DND-41 (cell line): ENCODE data around the gene DYSF.

Source experiments
- ATAC-seq: fragments of 200-7000 bp; cut with Tn5 transposase; 3 replicates; pipeline ENCODE4 v1.9.1; 2021; ENCODE audit warnings: low read depth; ENCODE audit not compliant: insufficient read depth
- DNase-seq: peaks from one replicate; pipeline ENCODE4 v3.0.0-alpha.2; 2020
- H2AFZ ChIP-seq: 2 replicates; pipeline ENCODE4 v1.6.0; 2012; ENCODE audit warnings: low read depth, low read length
- H3K27ac ChIP-seq: 2 replicates; pipeline ENCODE4 v1.5.1; 2012; ENCODE audit warnings: low read length, inconsistent platforms
- H3K27me3 ChIP-seq: fragments of 200-600 bp; sonication (generic); 2 replicates; pipeline ENCODE4 v1.6.0; 2012; ENCODE audit warnings: low read length, mild to moderate bottlenecking, inconsistent platforms; ENCODE audit not compliant: insufficient read depth, poor library complexity
- H3K36me3 ChIP-seq: 2 replicates; pipeline ENCODE4 v1.5.1; 2012; ENCODE audit warnings: low read length, inconsistent platforms; ENCODE audit not compliant: insufficient read depth
- H3K4me1 ChIP-seq: 2 replicates; pipeline ENCODE4 v1.5.1; 2012; ENCODE audit warnings: mild to moderate bottlenecking, low read length; ENCODE audit not compliant: insufficient read depth
- H3K4me2 ChIP-seq: 2 replicates; pipeline ENCODE4 v1.6.0; 2012; ENCODE audit warnings: mild to moderate bottlenecking, moderate library complexity, low read length, inconsistent platforms; ENCODE audit not compliant: insufficient read depth
- H3K4me3 ChIP-seq, 2 experiments: fragments of 200-600 bp in 1 of 2; shearing (Covaris generic) in 1 of 2; 2 replicates each; pipeline ENCODE4 v1.5.1; 2012 to 2016; ENCODE audit warnings: inconsistent platforms in 2 of 2, low read length in 2 of 2, mild to moderate bottlenecking in 2 of 2, low read depth in 1 of 2, moderate library complexity in 1 of 2
- H3K79me2 ChIP-seq: 2 replicates; pipeline ENCODE4 v1.6.0; 2012; ENCODE audit warnings: low read length, inconsistent platforms; ENCODE audit not compliant: insufficient read depth
- H3K9ac ChIP-seq: 2 replicates; pipeline ENCODE4 v1.6.0; 2012; ENCODE audit warnings: low read depth, mild to moderate bottlenecking, inconsistent platforms, low read length, moderate library complexity
- H3K9me3 ChIP-seq: 2 replicates; pipeline ENCODE4 v1.5.1; 2012; ENCODE audit warnings: low read length, moderate library complexity, mild to moderate bottlenecking, inconsistent platforms; ENCODE audit not compliant: insufficient read depth, severe bottlenecking
- H4K20me1 ChIP-seq: 2 replicates; pipeline ENCODE4 v1.6.0; 2012; ENCODE audit warnings: low read length; ENCODE audit not compliant: insufficient read depth
- CTCF ChIP-seq: IDR thresholded peaks from 2 replicates; pipeline ENCODE4 v1.5.1; 2012; ENCODE audit warnings: borderline replicate concordance, low read length, moderate library complexity, mild to moderate bottlenecking; ENCODE audit not compliant: poor library complexity, severe bottlenecking; ENCODE audit errors: extremely low read depth
- EZH2 ChIP-seq: IDR thresholded peaks from 3 replicates; pipeline ENCODE4 v1.6.1; 2012; ENCODE audit warnings: borderline replicate concordance, low read depth, mild to moderate bottlenecking, moderate library complexity, low read length, inconsistent platforms; ENCODE audit not compliant: severe bottlenecking

Gene DYSF

GRCh38 chr2:71457123-71457915 lies 4.0 kb downstream of the DYSF start:
- no peak overlapping the region for H3K4me2 ChIP-seq
- no peak for TF ChIP-seq CTCF
- TF ChIP-seq EZH2, result no peak

GRCh38 chr2:71457923-71458322 lies 4.6 kb downstream of the DYSF start:
- no peaks in the 10 kb centered on the region for H4K20me1 ChIP-seq
- H3K4me1 ChIP-seq, result no peaks in the 10 kb centered on the region
- no peaks in the 10 kb centered on the region for H3K27me3 ChIP-seq
- ATAC-seq (no peak), DNase-seq (no peak)
- H3K9me3 ChIP-seq, result peaks cover 12% of the 10 kb centered on the region
- no peak overlapping the region for H3K9ac ChIP-seq
- TF ChIP-seq CTCF (no peak), EZH2 (no peak)
- no peaks in the 10 kb centered on the region for H3K79me2 ChIP-seq
- no peak overlapping the region for H3K4me2 ChIP-seq
- H3K4me3 ChIP-seq, result no peak overlapping the region
- H3K27ac ChIP-seq, result no peak overlapping the region
- H3K36me3 ChIP-seq, result no peaks in the 10 kb centered on the region
- H2AFZ ChIP-seq, result no peak overlapping the region

More at GRCh38 chr2:71457123-71457915, 4.0 kb downstream of the DYSF start:
- no peak overlapping the region for H2AFZ ChIP-seq
- ATAC-seq (no peak), DNase-seq (no peak)
- H3K4me3 ChIP-seq, result no peak overlapping the region
- H3K79me2 ChIP-seq, result no peaks in the 10 kb centered on the region
- H3K9me3 ChIP-seq, result peaks cover 6% of the 10 kb centered on the region
- H3K27ac ChIP-seq, result no peak overlapping the region
- H4K20me1 ChIP-seq, result no peaks in the 10 kb centered on the region
- no peaks in the 10 kb centered on the region for H3K27me3 ChIP-seq
- H3K9ac ChIP-seq, result no peak overlapping the region
- H3K4me1 ChIP-seq, result no peaks in the 10 kb centered on the region
- no peaks in the 10 kb centered on the region for H3K36me3 ChIP-seq

- Histone ChIP-seq H4K20me1 (no peaks in the 10 kb centered on the region), H2AFZ (no peak overlapping the region), H3K27ac (no peak overlapping the region), H3K4me3 (no peak overlapping the region), H3K4me2 (no peak overlapping the region), H3K36me3 (no peaks in the 10 kb centered on the region), H3K79me2 (no peaks in the 10 kb centered on the region), H3K4me1 (no peaks in the 10 kb centered on the region), H3K27me3 (no peaks in the 10 kb centered on the region), H3K9ac (no peak overlapping the region), H3K9me3 (peaks cover 18% of the 10 kb centered on the region)
- DNase-seq, result no peak
- TF ChIP-seq EZH2, result no peak
- TF ChIP-seq CTCF, result no peak
- peak; percentile 53; the same call in 2 of the 3 replicates for ATAC-seq
Observed at GRCh38 chr2:71458413-71459083, 5.2 kb downstream of the DYSF start.
